Spleen (tissue), 11 donors: Measurements from ENCODE around the gene PCARE. TPM values are rescaled to one million over a fixed set of nuclear protein-coding genes. Genes with fewer than 3 reads are reported as not detected.
"Not testable (repeated sequence)": the region's sequence is repeated elsewhere in the genome, so short reads cannot be mapped to it uniquely, and the experiment has no call there.

Experiments used
- DNase-seq: peaks from one replicate; pipeline ENCODE4 v3.0.0-alpha.2; 2020
- H3K27ac ChIP-seq, 8 donors: fragments of 200-600 bp; sonication (generic) in 7 of 8; 1 replicate in 4 of 8; 2 replicates in 4 of 8; pipeline versions ENCODE4 v1.5.0 to v1.8.0; 2016 to 2021; ENCODE audit warnings: inconsistent platforms in 4 of 8, mild to moderate bottlenecking in 4 of 8, moderate library complexity in 1 of 8
- H3K27me3 ChIP-seq, 7 donors: fragments of 200-600 bp; sonication (generic) in 6 of 7; replicated peaks in 1 of 7; 1 replicate in 4 of 7; 2 replicates in 3 of 7; pipeline versions ENCODE4 v1.5.0 to v1.8.0; 2016 to 2021; ENCODE audit warnings: inconsistent platforms in 3 of 7, mild to moderate bottlenecking in 1 of 7
- H3K36me3 ChIP-seq, 6 donors: fragments of 200-600 bp; sonication (generic) in 5 of 6; 1 replicate in 4 of 6; 2 replicates in 2 of 6; pipeline versions ENCODE4 v1.5.0 to v1.8.0; 2016 to 2021; ENCODE audit warnings: inconsistent platforms in 2 of 6
- H3K4me1 ChIP-seq, 6 donors: fragments of 200-600 bp; sonication (generic) in 5 of 6; 1 replicate in 3 of 6; 2 replicates in 3 of 6; pipeline versions ENCODE4 v1.5.0 to v1.8.0; 2016 to 2021; ENCODE audit warnings: inconsistent platforms in 3 of 6
- H3K4me3 ChIP-seq, 8 donors: fragments of 200-600 bp; sonication (generic) in 7 of 8; 1 replicate in 4 of 8; 2 replicates in 4 of 8; pipeline versions ENCODE4 v1.5.0 to v1.8.0; 2016 to 2021; ENCODE audit warnings: inconsistent platforms in 4 of 8, mild to moderate bottlenecking in 4 of 8, moderate library complexity in 2 of 8
- H3K9me3 ChIP-seq, 8 donors: fragments of 200-600 bp; sonication (generic) in 7 of 8; 1 replicate in 4 of 8; 2 replicates in 4 of 8; pipeline versions ENCODE4 v1.5.0 to v1.8.0; 2016 to 2021; ENCODE audit warnings: inconsistent platforms in 4 of 8
- CTCF ChIP-seq, 11 experiments: fragments of 200-600 bp in 7 of 11; fragments of 450-650 bp in 4 of 11; sonication (generic) in 4 of 11; IDR thresholded peaks in 8 of 11; conservative IDR thresholded peaks in 3 of 11; 1 replicate in 7 of 11; 2 replicates in 4 of 11; pipeline versions ENCODE4 v1.4.0 to v1.8.0; 2016 to 2021; ENCODE audit warnings: antibody characterized with exemption in 11 of 11, inconsistent platforms in 4 of 11, mild to moderate bottlenecking in 1 of 11
- POLR2A ChIP-seq, 3 donors: fragments of 450-650 bp; IDR thresholded peaks; one replicate each; pipeline ENCODE4 v1.5.1; 2017; ENCODE audit warnings: antibody characterized with exemption in 3 of 3, mild to moderate bottlenecking in 1 of 3
- POLR2AphosphoS5 ChIP-seq, 3 donors: sonication (generic); formaldehyde crosslinking; IDR thresholded peaks; one replicate each; pipeline ENCODE4 v1.5.1; 2017; ENCODE audit warnings: antibody characterized with exemption in 3 of 3
- WGBS, 5 donors: extraction: QIAGEN DNeasy Blood & Tissue Kit in 3 of 5; methylation state at CpG; one replicate each; pipeline versions ENCODE4 v1.1.5 to v1.1.7; 2013 to 2018; 5-methylcytosine and 5-hydroxymethylcytosine counted together
- intact Hi-C: fragments of 100-400 bp; cut with DNase I; formaldehyde crosslinking; loops from one replicate; pipeline ENCODE4 v1.15.0; 2023; ENCODE audit warnings: low total_unique reads
- polyA plus RNA-seq, 3 donors: library from polyadenylated mRNA; stranded (reverse); fragments of 200-250 nt; gene quantifications; one replicate each; pipeline ENCODE4 v1.2.1, GENCODE V29; 2013
- total RNA-seq, 7 donors: library from RNA; depleted of rRNA in 3 of 7; stranded (reverse); fragments of >200 nt in 3 of 7; fragmentation: NEBNext Ultra II Directional in 4 of 7; extraction: Animal tissue kit (Norgen Biotek cat#: 25700) in 4 of 7; gene quantifications; one replicate each; pipeline versions ENCODE4 v1.1.0 to v1.2.1, GENCODE V29; 2016 to 2021
- donor health status: healthy with polysubstance abuse.
- donor health status: DM: no; HTN: no; CAD: no; lungs with moderate emphysema.
- donor health status: DM: no; HTN: no; CAD: no.
- donor health status: Bipolar disorder and iron deficiency.
- donor health status: healthy.
- donor health status: DM: no; HTN: no; CAD: no.
- donor health status: DM: yes; HTN: yes; CAD: no.

PCARE gene
- total and polyA plus RNA-seq, 10 donors, result not detected

- 90 to 94% (median 94%) methylated on average over 1 of the region's 1 CpG for WGBS, 5 donors
- no peak overlapping the region for H3K4me3 ChIP-seq
- intact Hi-C loops, result no loop called here
- H3K27me3 ChIP-seq, result no peaks in the 10 kb centered on the region
- no peaks in the 10 kb centered on the region for H3K9me3 ChIP-seq
- no peaks in the 10 kb centered on the region for H3K4me1 ChIP-seq
- TF ChIP-seq POLR2AphosphoS5 (IDR thresholded peaks at IDR 0.05), result no peak
- no peak for TF ChIP-seq CTCF (IDR thresholded peaks at IDR 0.05 in 8 of 11, conservative IDR thresholded peaks at IDR 0.05 in 3 of 11)
- no peak for TF ChIP-seq POLR2A (IDR thresholded peaks at IDR 0.05)
- no peak overlapping the region for H3K27ac ChIP-seq
- no peaks in the 10 kb centered on the region for H3K36me3 ChIP-seq
- no peak for DNase-seq
These were observed 26.2 kb upstream of the PCARE start for GRCh38 chr2:29100564-29100963.

- 77 to 91% (median 83%) methylated on average over 6 of the region's 6 CpGs for WGBS, 5 donors
- intact Hi-C loops, result no loop called here
- TF ChIP-seq CTCF (IDR thresholded peaks at IDR 0.05 in 8 of 11, conservative IDR thresholded peaks at IDR 0.05 in 3 of 11) (no peak), POLR2A (IDR thresholded peaks at IDR 0.05) (no peak), POLR2AphosphoS5 (IDR thresholded peaks at IDR 0.05) (no peak)
- no peak for DNase-seq
- Histone ChIP-seq H3K4me1 (no peaks in the 10 kb centered on the region), H3K27ac (no peak overlapping the region), H3K27me3 (no peaks in the 10 kb centered on the region), H3K36me3 (no peaks in the 10 kb centered on the region), H3K4me3 (no peak overlapping the region), H3K9me3 (no peaks in the 10 kb centered on the region)
These were observed 23.2 kb upstream of the PCARE start for GRCh38 chr2:29097569-29097968.

GRCh38 chr2:29096969-29097368 lies 22.6 kb upstream of the PCARE start:
- WGBS, 5 donors, result 84 to 93% (median 88%) methylated on average over 8 of the region's 8 CpGs
- no peaks in the 10 kb centered on the region for H3K27me3 ChIP-seq
- no peaks in the 10 kb centered on the region for H3K36me3 ChIP-seq
- no peak for DNase-seq
- intact Hi-C loops, result no loop called here
- TF ChIP-seq POLR2A (IDR thresholded peaks at IDR 0.05), result no peak
- no peak for TF ChIP-seq POLR2AphosphoS5 (IDR thresholded peaks at IDR 0.05)
- TF ChIP-seq CTCF (IDR thresholded peaks at IDR 0.05 in 8 of 11, conservative IDR thresholded peaks at IDR 0.05 in 3 of 11), result no peak
- H3K27ac ChIP-seq, result no peak overlapping the region
- no peak overlapping the region for H3K4me3 ChIP-seq
- no peaks in the 10 kb centered on the region for H3K9me3 ChIP-seq
- no peaks in the 10 kb centered on the region for H3K4me1 ChIP-seq

GRCh38 chr2:29090311-29090710 lies 16.0 kb upstream of the PCARE start:
- intact Hi-C loops, H3K9me3 ChIP-seq, H3K4me1 ChIP-seq, H3K27ac ChIP-seq, H3K27me3 ChIP-seq, DNase-seq, H3K4me3 ChIP-seq, H3K36me3 ChIP-seq: not testable (repeated sequence)
- WGBS, 5 donors, result 75 to 95% (median 89%) methylated on average over 7 of the region's 7 CpGs

GRCh38 chr2:29084554-29084953 lies 10.2 kb upstream of the PCARE start:
- intact Hi-C loops, result no loop called here
- WGBS, 5 donors, result 94 to 100% (median 97%) methylated on average over 1 of the region's 1 CpG
- H3K4me1 ChIP-seq, result peaks cover 0 to 4% (median 0%) of the 10 kb centered on the region in 6 donors
- no peak overlapping the region for H3K4me3 ChIP-seq
- peaks cover 0 to 18% (median 14%) of the 10 kb centered on the region in 8 donors for H3K9me3 ChIP-seq
- no peak for TF ChIP-seq POLR2AphosphoS5 (IDR thresholded peaks at IDR 0.05)
- H3K27ac ChIP-seq, result no peak overlapping the region
- H3K36me3 ChIP-seq, result no peaks in the 10 kb centered on the region
- no peak for DNase-seq
- peaks cover 0 to 5% (median 0%) of the 10 kb centered on the region in 7 donors for H3K27me3 ChIP-seq
